SU-DHL-6 (cell line): ENCODE results near the gene BLM.

Source experiments
- H2AFZ ChIP-seq: fragments of 200-600 bp; sonication (generic); 2 replicates; pipeline ENCODE4 v1.6.1; 2014; ENCODE audit warnings: low read depth, mild to moderate bottlenecking, moderate library complexity, mixed read lengths, antibody characterized with exemption, low read length; ENCODE audit not compliant: severe bottlenecking
- H3F3A ChIP-seq: fragments of 200-600 bp; shearing (Covaris generic); 2 replicates; pipeline ENCODE4 v1.6.0; 2016; ENCODE audit warnings: antibody characterized with exemption, mild to moderate bottlenecking; ENCODE audit not compliant: insufficient read depth
- H3K27ac ChIP-seq: fragments of 200-600 bp; sonication (generic); 2 replicates; pipeline ENCODE4 v1.5.1; 2016; ENCODE audit warnings: low read depth, mild to moderate bottlenecking, low read length, moderate library complexity, mixed read lengths
- H3K27me3 ChIP-seq: fragments of 200-600 bp; sonication (generic), shearing (Covaris generic); 2 replicates; pipeline ENCODE4 v1.6.0; 2014; ENCODE audit warnings: mild to moderate bottlenecking, low read length
- H3K36me3 ChIP-seq: fragments of 200-600 bp; sonication (generic); 2 replicates; pipeline ENCODE4 v1.6.1; 2014; ENCODE audit warnings: mild to moderate bottlenecking, low read length, mixed read lengths
- H3K4me2 ChIP-seq: fragments of 300-600, 200-600 bp; shearing (Covaris generic), sonication (generic); 2 replicates; pipeline ENCODE4 v1.6.0; 2014; ENCODE audit warnings: low read length, low read depth, mild to moderate bottlenecking; ENCODE audit not compliant: poor library complexity, severe bottlenecking
- H3K4me3 ChIP-seq: fragments of 200-600 bp; sonication (generic); 2 replicates; pipeline ENCODE4 v1.5.1; 2014; ENCODE audit warnings: antibody characterized with exemption, low read length, mild to moderate bottlenecking, mixed read lengths; ENCODE audit not compliant: insufficient read depth, poor library complexity, severe bottlenecking
- H3K79me2 ChIP-seq: fragments of 200-600 bp; sonication (generic); 2 replicates; pipeline ENCODE4 v1.6.1; 2014; ENCODE audit warnings: mild to moderate bottlenecking, low read length, moderate library complexity; ENCODE audit not compliant: insufficient read depth
- H3K9ac ChIP-seq: fragments of 200-600 bp; sonication (generic); 2 replicates; pipeline ENCODE4 v1.7.0; 2014; ENCODE audit warnings: mild to moderate bottlenecking, low read length
- H3K9me2 ChIP-seq: fragments of 200-600 bp; sonication (generic); replicated peaks from 2 replicates; pipeline ENCODE4 v1.6.1; 2014; ENCODE audit warnings: low read length; ENCODE audit not compliant: insufficient read depth
- H3K9me3 ChIP-seq: fragments of 200-600 bp; sonication (generic); 2 replicates; pipeline ENCODE4 v1.6.1; 2014; ENCODE audit warnings: low read length, mixed read lengths; ENCODE audit not compliant: insufficient read depth
- H4K20me1 ChIP-seq: fragments of 200-600 bp; sonication (generic); 2 replicates; pipeline ENCODE4 v1.6.1; 2014; ENCODE audit warnings: low read depth, mild to moderate bottlenecking, antibody characterized with exemption, low read length, moderate library complexity, mixed read lengths
- CTCF ChIP-seq: fragments of 200-600 bp; sonication (generic); IDR thresholded peaks from one replicate; pipeline ENCODE4 v1.5.1; 2017; ENCODE audit warnings: antibody characterized with exemption, mild to moderate bottlenecking, low read length, moderate library complexity; ENCODE audit not compliant: insufficient read depth, poor library complexity, severe bottlenecking
- EZH2phosphoT487 ChIP-seq: fragments of 200-600 bp; sonication (generic), shearing (Covaris generic); conservative IDR thresholded peaks from 2 replicates; pipeline ENCODE4 v1.6.1; 2018; ENCODE audit warnings: mild to moderate bottlenecking, antibody characterized with exemption, low read length, moderate library complexity, mixed read lengths

Gene BLM

GRCh38 chr15:90837094-90837493, 119.9 kb downstream of the BLM start:
- TF ChIP-seq EZH2phosphoT487 (no peak), CTCF (no peak)
- no peaks in the 10 kb centered on the region for H3K27me3 ChIP-seq
- no peaks in the 10 kb centered on the region for H4K20me1 ChIP-seq
- H3K4me2 ChIP-seq, result no peak overlapping the region
- H3K9me2 ChIP-seq, result no peaks in the 10 kb centered on the region
- H3K79me2 ChIP-seq, result no peaks in the 10 kb centered on the region
- H3K36me3 ChIP-seq, result no peaks in the 10 kb centered on the region
- no peak overlapping the region for H3K27ac ChIP-seq
- H3K4me3 ChIP-seq, result no peak overlapping the region
- H3K9ac ChIP-seq, result no peak overlapping the region
- H3K9me3 ChIP-seq, result no peaks in the 10 kb centered on the region
- H3F3A ChIP-seq, result no peaks in the 10 kb centered on the region
- H2AFZ ChIP-seq, result no peak overlapping the region

- Histone ChIP-seq H3F3A (no peaks in the 10 kb centered on the region), H3K27me3 (no peaks in the 10 kb centered on the region), H3K9me3 (no peaks in the 10 kb centered on the region), H3K27ac (no peak overlapping the region), H3K4me2 (no peak overlapping the region), H3K36me3 (no peaks in the 10 kb centered on the region), H3K4me3 (no peak overlapping the region), H4K20me1 (no peaks in the 10 kb centered on the region), H3K79me2 (no peaks in the 10 kb centered on the region), H3K9ac (no peak overlapping the region), H2AFZ (no peak overlapping the region), H3K9me2 (no peaks in the 10 kb centered on the region)
- TF ChIP-seq CTCF, result no peak
- TF ChIP-seq EZH2phosphoT487, result no peak
These were observed 121.0 kb downstream of the BLM start for GRCh38 chr15:90838139-90838538.

- Histone ChIP-seq H3K9me3 (no peaks in the 10 kb centered on the region), H3K27ac (no peak overlapping the region), H3K79me2 (no peaks in the 10 kb centered on the region), H3K4me3 (no peak overlapping the region), H2AFZ (no peak overlapping the region), H3K27me3 (no peaks in the 10 kb centered on the region), H3F3A (no peaks in the 10 kb centered on the region), H3K36me3 (no peaks in the 10 kb centered on the region), H3K4me2 (no peak overlapping the region), H3K9ac (no peak overlapping the region), H3K9me2 (no peaks in the 10 kb centered on the region), H4K20me1 (no peaks in the 10 kb centered on the region)
- TF ChIP-seq CTCF, result no peak
- no peak for TF ChIP-seq EZH2phosphoT487
These were observed 121.4 kb downstream of the BLM start for GRCh38 chr15:90838544-90838943.
